ENCODE results near the gene RAB27B. TPM values are rescaled to one million over a fixed set of nuclear protein-coding genes. Genes with fewer than 3 reads are reported as not detected.

Gene RAB27B
- total and polyA plus RNA-seq, 10 of the 15 experiments (the other 5 are each of a cell fraction or from before 2014, with no cell fraction given), result under 0.01 to 0.03 TPM; not detected in 8

DNA sequence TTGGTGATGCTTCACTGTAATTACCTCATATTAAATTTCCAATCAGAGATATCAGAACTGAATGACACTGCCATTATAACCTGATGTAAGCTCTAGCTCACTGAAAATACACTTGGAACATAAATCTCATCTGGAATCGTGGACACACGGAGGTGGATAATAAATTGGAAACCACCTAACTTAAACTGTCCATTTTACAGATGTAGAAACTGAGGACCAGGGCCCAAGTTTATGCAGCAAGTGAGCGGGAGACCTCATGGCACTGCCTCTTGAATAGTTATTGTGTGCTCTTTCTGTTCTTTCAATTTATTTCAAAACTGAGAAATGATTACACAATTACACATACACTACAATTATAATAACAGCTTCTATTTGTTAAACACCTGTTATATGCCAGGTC lies 110.2 kb downstream of the RAB27B start (continued):
- TF ChIP-seq, protein P1, sequence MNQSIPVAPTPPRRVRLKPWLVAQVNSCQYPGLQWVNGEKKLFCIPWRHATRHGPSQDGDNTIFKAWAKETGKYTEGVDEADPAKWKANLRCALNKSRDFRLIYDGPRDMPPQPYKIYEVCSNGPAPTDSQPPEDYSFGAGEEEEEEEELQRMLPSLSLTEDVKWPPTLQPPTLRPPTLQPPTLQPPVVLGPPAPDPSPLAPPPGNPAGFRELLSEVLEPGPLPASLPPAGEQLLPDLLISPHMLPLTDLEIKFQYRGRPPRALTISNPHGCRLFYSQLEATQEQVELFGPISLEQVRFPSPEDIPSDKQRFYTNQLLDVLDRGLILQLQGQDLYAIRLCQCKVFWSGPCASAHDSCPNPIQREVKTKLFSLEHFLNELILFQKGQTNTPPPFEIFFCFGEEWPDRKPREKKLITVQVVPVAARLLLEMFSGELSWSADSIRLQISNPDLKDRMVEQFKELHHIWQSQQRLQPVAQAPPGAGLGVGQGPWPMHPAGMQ (IDR thresholded peaks at IDR 0.05; ENCODE audit: borderline replicate concordance), result no peak
- TF ChIP-seq, protein P2, sequence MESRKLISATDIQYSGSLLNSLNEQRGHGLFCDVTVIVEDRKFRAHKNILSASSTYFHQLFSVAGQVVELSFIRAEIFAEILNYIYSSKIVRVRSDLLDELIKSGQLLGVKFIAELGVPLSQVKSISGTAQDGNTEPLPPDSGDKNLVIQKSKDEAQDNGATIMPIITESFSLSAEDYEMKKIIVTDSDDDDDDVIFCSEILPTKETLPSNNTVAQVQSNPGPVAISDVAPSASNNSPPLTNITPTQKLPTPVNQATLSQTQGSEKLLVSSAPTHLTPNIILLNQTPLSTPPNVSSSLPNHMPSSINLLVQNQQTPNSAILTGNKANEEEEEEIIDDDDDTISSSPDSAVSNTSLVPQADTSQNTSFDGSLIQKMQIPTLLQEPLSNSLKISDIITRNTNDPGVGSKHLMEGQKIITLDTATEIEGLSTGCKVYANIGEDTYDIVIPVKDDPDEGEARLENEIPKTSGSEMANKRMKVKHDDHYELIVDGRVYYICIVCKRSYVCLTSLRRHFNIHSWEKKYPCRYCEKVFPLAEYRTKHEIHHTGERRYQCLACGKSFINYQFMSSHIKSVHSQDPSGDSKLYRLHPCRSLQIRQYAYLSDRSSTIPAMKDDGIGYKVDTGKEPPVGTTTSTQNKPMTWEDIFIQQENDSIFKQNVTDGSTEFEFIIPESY (IDR thresholded peaks at IDR 0.05), result no peak
- TF ChIP-seq, protein P3, sequence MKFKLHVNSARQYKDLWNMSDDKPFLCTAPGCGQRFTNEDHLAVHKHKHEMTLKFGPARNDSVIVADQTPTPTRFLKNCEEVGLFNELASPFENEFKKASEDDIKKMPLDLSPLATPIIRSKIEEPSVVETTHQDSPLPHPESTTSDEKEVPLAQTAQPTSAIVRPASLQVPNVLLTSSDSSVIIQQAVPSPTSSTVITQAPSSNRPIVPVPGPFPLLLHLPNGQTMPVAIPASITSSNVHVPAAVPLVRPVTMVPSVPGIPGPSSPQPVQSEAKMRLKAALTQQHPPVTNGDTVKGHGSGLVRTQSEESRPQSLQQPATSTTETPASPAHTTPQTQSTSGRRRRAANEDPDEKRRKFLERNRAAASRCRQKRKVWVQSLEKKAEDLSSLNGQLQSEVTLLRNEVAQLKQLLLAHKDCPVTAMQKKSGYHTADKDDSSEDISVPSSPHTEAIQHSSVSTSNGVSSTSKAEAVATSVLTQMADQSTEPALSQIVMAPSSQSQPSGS (IDR thresholded peaks at IDR 0.05; ENCODE audit: low read length), result no peak
- no peak for TF ChIP-seq TCF7 (IDR thresholded peaks at IDR 0.05; ENCODE audit: borderline replicate concordance)
- no peak for TF ChIP-seq TARDBP (IDR thresholded peaks at IDR 0.05; ENCODE audit: borderline replicate concordance)
- TF ChIP-seq CBX5 (IDR thresholded peaks at IDR 0.05; ENCODE audit: low read depth), result no peak
- TF ChIP-seq, protein P4, sequence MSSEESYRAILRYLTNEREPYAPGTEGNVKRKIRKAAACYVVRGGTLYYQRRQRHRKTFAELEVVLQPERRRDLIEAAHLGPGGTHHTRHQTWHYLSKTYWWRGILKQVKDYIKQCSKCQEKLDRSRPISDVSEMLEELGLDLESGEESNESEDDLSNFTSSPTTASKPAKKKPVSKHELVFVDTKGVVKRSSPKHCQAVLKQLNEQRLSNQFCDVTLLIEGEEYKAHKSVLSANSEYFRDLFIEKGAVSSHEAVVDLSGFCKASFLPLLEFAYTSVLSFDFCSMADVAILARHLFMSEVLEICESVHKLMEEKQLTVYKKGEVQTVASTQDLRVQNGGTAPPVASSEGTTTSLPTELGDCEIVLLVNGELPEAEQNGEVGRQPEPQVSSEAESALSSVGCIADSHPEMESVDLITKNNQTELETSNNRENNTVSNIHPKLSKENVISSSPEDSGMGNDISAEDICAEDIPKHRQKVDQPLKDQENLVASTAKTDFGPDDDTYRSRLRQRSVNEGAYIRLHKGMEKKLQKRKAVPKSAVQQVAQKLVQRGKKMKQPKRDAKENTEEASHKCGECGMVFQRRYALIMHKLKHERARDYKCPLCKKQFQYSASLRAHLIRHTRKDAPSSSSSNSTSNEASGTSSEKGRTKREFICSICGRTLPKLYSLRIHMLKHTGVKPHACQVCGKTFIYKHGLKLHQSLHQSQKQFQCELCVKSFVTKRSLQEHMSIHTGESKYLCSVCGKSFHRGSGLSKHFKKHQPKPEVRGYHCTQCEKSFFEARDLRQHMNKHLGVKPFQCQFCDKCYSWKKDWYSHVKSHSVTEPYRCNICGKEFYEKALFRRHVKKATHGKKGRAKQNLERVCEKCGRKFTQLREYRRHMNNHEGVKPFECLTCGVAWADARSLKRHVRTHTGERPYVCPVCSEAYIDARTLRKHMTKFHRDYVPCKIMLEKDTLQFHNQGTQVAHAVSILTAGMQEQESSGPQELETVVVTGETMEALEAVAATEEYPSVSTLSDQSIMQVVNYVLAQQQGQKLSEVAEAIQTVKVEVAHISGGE (CRISPR knock-in tag; IDR thresholded peaks at IDR 0.05), result no peak
